ENCODE data around the gene SECISBP2L. TPM values are rescaled to one million over a fixed set of nuclear protein-coding genes. Genes with fewer than 3 reads are reported as not detected.
"Not testable (repeated sequence)": the region's sequence is repeated elsewhere in the genome, so short reads cannot be mapped to it uniquely, and the experiment has no call there.

Gene SECISBP2L
- total RNA-seq, 1 experiment from 2014 or later = 23.5 TPM

- H3K36me3 ChIP-seq; H3K27me3 ChIP-seq; H3K9me3 ChIP-seq (replicated peaks); H3K27ac ChIP-seq; DNase-seq; H3K4me3 ChIP-seq: not testable (repeated sequence)
- peaks cover 13% of the 10 kb centered on the region for H3K4me1 ChIP-seq
Measured at GRCh38 chr15:48970926-48971325, 75.3 kb downstream of the SECISBP2L start.

- no peaks in the 10 kb centered on the region for H3K9me3 ChIP-seq (replicated peaks)
- no peaks in the 10 kb centered on the region for H3K36me3 ChIP-seq
- DNase-seq = no peak
- no peaks in the 10 kb centered on the region for H3K27me3 ChIP-seq
- H3K4me1 ChIP-seq = peaks cover 19% of the 10 kb centered on the region
- no peak overlapping the region for H3K4me3 ChIP-seq
- H3K27ac ChIP-seq = no peak overlapping the region
Measured at GRCh38 chr15:48968066-48968465, 78.2 kb downstream of the SECISBP2L start.

- Histone ChIP-seq H3K27me3 (no peaks in the 10 kb centered on the region), H3K4me3 (no peak overlapping the region), H3K36me3 (no peaks in the 10 kb centered on the region), H3K27ac (no peak overlapping the region), H3K9me3 (replicated peaks) (no peaks in the 10 kb centered on the region), H3K4me1 (peaks cover 19% of the 10 kb centered on the region)
- no peak for DNase-seq
Measured at GRCh38 chr15:48967336-48967735, 78.9 kb downstream of the SECISBP2L start.

GRCh38 chr15:48966595-48967301 lies 79.5 kb downstream of the SECISBP2L start:
- H3K27me3 ChIP-seq = no peaks in the 10 kb centered on the region
- no peak overlapping the region for H3K27ac ChIP-seq
- peak; percentile 30 to 55 for DNase-seq
- H3K4me1 ChIP-seq = peaks cover 19% of the 10 kb centered on the region
- no peaks in the 10 kb centered on the region for H3K36me3 ChIP-seq
- H3K9me3 ChIP-seq (replicated peaks) = no peaks in the 10 kb centered on the region
- no peak overlapping the region for H3K4me3 ChIP-seq

- no peaks in the 10 kb centered on the region for H3K27me3 ChIP-seq
- no peak overlapping the region for H3K4me3 ChIP-seq
- no peak overlapping the region for H3K27ac ChIP-seq
- no peaks in the 10 kb centered on the region for H3K36me3 ChIP-seq
- H3K4me1 ChIP-seq = peaks cover 19% of the 10 kb centered on the region
- DNase-seq = peak; percentile 31 to 58
- no peaks in the 10 kb centered on the region for H3K9me3 ChIP-seq (replicated peaks)
Measured at GRCh38 chr15:48965972-48966371, 80.3 kb downstream of the SECISBP2L start.

GRCh38 chr15:48964898-48965297 lies 81.3 kb downstream of the SECISBP2L start:
- Histone ChIP-seq H3K36me3 (no peaks in the 10 kb centered on the region), H3K27me3 (no peaks in the 10 kb centered on the region), H3K4me3 (no peak overlapping the region), H3K27ac (no peak overlapping the region), H3K4me1 (peaks cover 19% of the 10 kb centered on the region), H3K9me3 (replicated peaks) (no peaks in the 10 kb centered on the region)
- DNase-seq = no peak

GRCh38 chr15:48963524-48964113 lies 82.6 kb downstream of the SECISBP2L start, which contains the start of gene SHC4:
Gene SHC4, minus strand, starts transcription at chr15:48963919. Its CDS starts 904 bp downstream, at chr15:48963015.
- peak; percentile 72 to 80 for DNase-seq
- Histone ChIP-seq H3K4me3 (peak within 1 kb of the TSS; percentile 62), H3K27ac (peak within 1 kb of the TSS; percentile 41), H3K27me3 (no peaks in the 10 kb centered on the region), H3K36me3 (no peaks in the 10 kb centered on the region), H3K9me3 (replicated peaks) (no peaks in the 10 kb centered on the region), H3K4me1 (peaks cover 19% of the 10 kb centered on the region)

GRCh38 chr15:48962662-48963523 lies 83.4 kb downstream of the SECISBP2L start:
- Histone ChIP-seq H3K4me3 (peak overlapping the region; percentile 62), H3K9me3 (replicated peaks) (no peaks in the 10 kb centered on the region), H3K4me1 (peaks cover 19% of the 10 kb centered on the region), H3K27me3 (no peaks in the 10 kb centered on the region), H3K27ac (no peak overlapping the region), H3K36me3 (no peaks in the 10 kb centered on the region)
- DNase-seq = peak; percentile 37 to 60

- no peaks in the 10 kb centered on the region for H3K9me3 ChIP-seq (replicated peaks)
- H3K4me3 ChIP-seq = no peak overlapping the region
- H3K36me3 ChIP-seq = no peaks in the 10 kb centered on the region
- no peaks in the 10 kb centered on the region for H3K4me1 ChIP-seq
- H3K27me3 ChIP-seq = no peaks in the 10 kb centered on the region
- no peak for DNase-seq
- no peak overlapping the region for H3K27ac ChIP-seq
Measured at GRCh38 chr15:48955967-48956366, 90.3 kb downstream of the SECISBP2L start.

GRCh38 chr15:48955370-48955769 lies 90.9 kb downstream of the SECISBP2L start:
- DNase-seq = no peak
- no peaks in the 10 kb centered on the region for H3K9me3 ChIP-seq (replicated peaks)
- no peaks in the 10 kb centered on the region for H3K27me3 ChIP-seq
- no peak overlapping the region for H3K27ac ChIP-seq
- no peaks in the 10 kb centered on the region for H3K36me3 ChIP-seq
- no peak overlapping the region for H3K4me3 ChIP-seq
- no peaks in the 10 kb centered on the region for H3K4me1 ChIP-seq

- Histone ChIP-seq H3K27ac (no peak overlapping the region), H3K36me3 (no peaks in the 10 kb centered on the region), H3K9me3 (replicated peaks) (no peaks in the 10 kb centered on the region), H3K4me1 (no peaks in the 10 kb centered on the region), H3K4me3 (no peak overlapping the region), H3K27me3 (no peaks in the 10 kb centered on the region)
- DNase-seq = no peak
Measured at GRCh38 chr15:48954538-48954937, 91.7 kb downstream of the SECISBP2L start.

- no peak for DNase-seq
- no peaks in the 10 kb centered on the region for H3K9me3 ChIP-seq (replicated peaks)
- H3K27ac ChIP-seq = no peak overlapping the region
- no peaks in the 10 kb centered on the region for H3K36me3 ChIP-seq
- H3K4me1 ChIP-seq = no peaks in the 10 kb centered on the region
- H3K4me3 ChIP-seq = no peak overlapping the region
- H3K27me3 ChIP-seq = no peaks in the 10 kb centered on the region
Measured at GRCh38 chr15:48946840-48947187, 99.4 kb downstream of the SECISBP2L start.

GRCh38 chr15:48946074-48946839 lies 100.0 kb downstream of the SECISBP2L start:
- Histone ChIP-seq H3K27ac (no peak overlapping the region), H3K9me3 (replicated peaks) (no peaks in the 10 kb centered on the region), H3K36me3 (no peaks in the 10 kb centered on the region), H3K4me1 (no peaks in the 10 kb centered on the region), H3K27me3 (no peaks in the 10 kb centered on the region), H3K4me3 (no peak overlapping the region)
- no peak for DNase-seq

- H3K4me3 ChIP-seq = no peak overlapping the region
- DNase-seq = no peak
- H3K27ac ChIP-seq = no peak overlapping the region
Measured at GRCh38 chr15:48945386-48945785, 100.9 kb downstream of the SECISBP2L start.

More at GRCh38 chr15:48945386-48945785, 100.9 kb downstream of the SECISBP2L start:
- no peaks in the 10 kb centered on the region for H3K27me3 ChIP-seq
- no peaks in the 10 kb centered on the region for H3K9me3 ChIP-seq (replicated peaks)
- H3K36me3 ChIP-seq = no peaks in the 10 kb centered on the region
- H3K4me1 ChIP-seq = no peaks in the 10 kb centered on the region
